Transverse colon (tissue), 4 donors: ENCODE measurements around the gene RPS15.

ENCODE experiments used
- CTCF ChIP-seq, 5 experiments: fragments of 200-600 bp in 3 of 5; fragments of 450-650 bp in 2 of 5; sonication (generic) in 3 of 5; IDR thresholded peaks; 1 replicate in 2 of 5; 2 replicates in 3 of 5; pipeline ENCODE4 v1.5.1; 2016 to 2017; ENCODE audit warnings: antibody characterized with exemption in 5 of 5, inconsistent platforms in 3 of 5, mild to moderate bottlenecking in 2 of 5, moderate library complexity in 1 of 5
- EP300 ChIP-seq: sonication (generic); formaldehyde crosslinking; IDR thresholded peaks from one replicate; pipeline ENCODE4 v1.6.1; 2017; ENCODE audit warnings: antibody characterized with exemption, low read depth
- POLR2A ChIP-seq: fragments of 450-650 bp; IDR thresholded peaks from one replicate; pipeline ENCODE4 v1.6.1; 2016; ENCODE audit warnings: antibody characterized with exemption, mild to moderate bottlenecking, moderate library complexity
- POLR2AphosphoS5 ChIP-seq, 3 donors: sonication (generic); formaldehyde crosslinking; IDR thresholded peaks; one replicate each; pipeline ENCODE4 v1.6.1; 2016; ENCODE audit warnings: antibody characterized with exemption in 3 of 3

- TF ChIP-seq CTCF (IDR thresholded peaks at IDR 0.05) (no peak), EP300 (no peak), POLR2A (no peak), POLR2AphosphoS5 (IDR thresholded peaks at IDR 0.05) (no peak)
Measured at GRCh38 chr19:1482361-1483130, 44.4 kb downstream of the RPS15 start.
